ELF-1 (cell line): ENCODE data around the gene GPC5.

Experiments used
- DNase-seq: peaks from one replicate; pipeline ENCODE4 v3.0.0-alpha.2; 2016; ENCODE audit warnings: low read depth, low spot score

GPC5 gene

GRCh38 chr13:92346046-92346445 lies 947.6 kb downstream of the GPC5 start:
- peak; percentile 42 for DNase-seq

GRCh38 chr13:92354583-92354982 lies 956.2 kb downstream of the GPC5 start:
- no peak for DNase-seq

GRCh38 chr13:92355213-92355612 lies 956.8 kb downstream of the GPC5 start:
- DNase-seq = peak; percentile 9

- DNase-seq = no peak
These were observed 964.3 kb downstream of the GPC5 start for GRCh38 chr13:92362717-92363116.

- DNase-seq = no peak
These were observed 967.5 kb downstream of the GPC5 start for GRCh38 chr13:92365904-92366303.

- no peak for DNase-seq
These were observed 979.0 kb downstream of the GPC5 start for GRCh38 chr13:92377396-92377795.

- no peak for DNase-seq
These were observed 981.0 kb downstream of the GPC5 start for GRCh38 chr13:92379371-92379770.

- DNase-seq = no peak
These were observed 986.0 kb downstream of the GPC5 start for GRCh38 chr13:92384410-92384809.

- no peak for DNase-seq
These were observed 988.8 kb downstream of the GPC5 start for GRCh38 chr13:92387245-92387644.

- no peak for DNase-seq
These were observed 991.8 kb downstream of the GPC5 start for GRCh38 chr13:92390217-92390616.

- no peak for DNase-seq
These were observed 1005.2 kb downstream of the GPC5 start for GRCh38 chr13:92403606-92404005.

GRCh38 chr13:92407858-92408257 lies 1009.4 kb downstream of the GPC5 start:
- peak; percentile 11 for DNase-seq

GRCh38 chr13:92412481-92412880 lies 1014.1 kb downstream of the GPC5 start:
- DNase-seq = no peak

GRCh38 chr13:92412996-92413395 lies 1014.6 kb downstream of the GPC5 start:
- no peak for DNase-seq

- DNase-seq = no peak
These were observed 1015.0 kb downstream of the GPC5 start for GRCh38 chr13:92413452-92413851.

- DNase-seq = no peak
These were observed 1016.4 kb downstream of the GPC5 start for GRCh38 chr13:92414851-92415250.

- DNase-seq = no peak
These were observed 1017.4 kb downstream of the GPC5 start for GRCh38 chr13:92415781-92416180.

- DNase-seq = no peak
These were observed 1020.5 kb downstream of the GPC5 start for GRCh38 chr13:92418818-92419412.

GRCh38 chr13:92429231-92429630 lies 1030.8 kb downstream of the GPC5 start:
- DNase-seq = no peak

GRCh38 chr13:92433386-92433785 lies 1035.0 kb downstream of the GPC5 start:
- no peak for DNase-seq

GRCh38 chr13:92433963-92434362 lies 1035.5 kb downstream of the GPC5 start:
- no peak for DNase-seq

- peak; percentile 27 for DNase-seq
These were observed 1038.5 kb downstream of the GPC5 start for GRCh38 chr13:92436924-92437323.

GRCh38 chr13:92444244-92444643 lies 1045.8 kb downstream of the GPC5 start:
- DNase-seq = no peak

- no peak for DNase-seq
These were observed 1052.6 kb downstream of the GPC5 start for GRCh38 chr13:92451060-92451459.
